Measurements from ENCODE around the gene MAS1. TPM values are rescaled to one million over a fixed set of nuclear protein-coding genes. Genes with fewer than 3 reads are reported as not detected.
"Not testable (repeated sequence)": the region's sequence is repeated elsewhere in the genome, so short reads cannot be mapped to it uniquely, and the experiment has no call there.

The MAS1 gene
- total RNA-seq (not detected), polyA plus RNA-seq (not detected)

DNA sequence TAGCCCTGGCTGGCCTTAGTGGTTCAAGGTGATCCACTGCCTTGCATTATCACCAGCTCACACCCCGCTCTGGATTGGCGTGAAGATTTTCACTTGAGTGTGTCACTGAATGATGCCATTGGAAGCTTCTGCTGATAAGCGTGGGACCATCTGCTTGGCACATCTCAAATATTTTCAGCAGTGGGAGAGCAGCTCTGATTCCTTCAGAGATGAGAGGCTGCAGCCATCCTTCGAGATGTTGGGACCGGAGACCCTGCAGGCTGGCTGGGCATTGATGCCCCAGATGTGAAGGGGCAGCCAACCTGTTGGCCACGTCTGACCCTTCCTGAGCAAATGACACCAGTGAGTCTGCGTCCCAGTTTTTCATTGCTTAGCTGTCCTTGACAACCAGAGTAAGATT is at the start of gene MAS1:
MAS1 (plus strand) TSS at position 197 of the 400 bp plus-strand sequence. CDS start 15,968 bp downstream, outside the sequence.
- Mint-ChIP-seq H3K36me3 (no peaks in the 10 kb centered on the region), H3K27ac (no peak within 1 kb of the TSS), H3K9me3 (no peaks in the 10 kb centered on the region), H3K27me3 (peaks cover 38 to 72% of the 10 kb centered on the region in 2 donors), H3K4me3 (no peak within 1 kb of the TSS), H3K4me1 (no peaks in the 10 kb centered on the region)
- no peak for DNase-seq
- Histone ChIP-seq H3K36me3 (ENCODE audit: insufficient read depth, low read length) (no peaks in the 10 kb centered on the region), H3K27me3 (ENCODE audit: insufficient read depth, low read length, poor library complexity, severe bottlenecking) (peaks cover 7% of the 10 kb centered on the region), H3K4me1 (ENCODE audit: insufficient read depth, low read length) (no peaks in the 10 kb centered on the region), H3K4me3 (ENCODE audit: low read length) (no peak within 1 kb of the TSS), H3K9me3 (ENCODE audit: low read length) (no peaks in the 10 kb centered on the region), H3K27ac (ENCODE audit: low read depth, low read length) (no peak within 1 kb of the TSS)
- ChIA-PET CTCF (no interaction called here), POLR2A (no interaction called here)

DNA sequence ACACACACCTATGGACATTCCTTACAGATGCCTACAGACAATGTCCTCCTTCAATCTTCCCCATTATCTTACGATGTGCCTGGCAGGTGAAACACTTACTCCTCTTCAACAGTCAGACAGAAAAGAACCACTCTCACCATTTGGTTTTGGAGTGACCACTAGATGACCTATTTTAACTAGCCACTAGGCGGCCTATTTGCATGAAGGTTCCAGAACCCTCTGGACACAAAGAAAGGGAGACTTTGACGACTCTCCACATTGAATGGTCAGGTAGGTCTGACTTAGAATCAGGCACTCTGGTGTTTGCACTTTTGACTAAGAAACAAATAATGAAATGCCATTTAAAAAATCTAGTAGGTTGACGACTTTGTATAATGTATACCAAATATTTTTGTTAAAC is 48.8 kb upstream of the MAS1 start:
- no peak overlapping the region for H3K4me3 ChIP-seq (ENCODE audit: low read length)
- CTCF ChIA-PET = no interaction called here
- H3K36me3 ChIP-seq (ENCODE audit: insufficient read depth, low read length) = no peaks in the 10 kb centered on the region
- POLR2A ChIA-PET = no interaction called here
- no peaks in the 10 kb centered on the region for H3K9me3 Mint-ChIP-seq
- no peaks in the 10 kb centered on the region for H3K9me3 ChIP-seq (ENCODE audit: low read length)
- H3K36me3 Mint-ChIP-seq = no peaks in the 10 kb centered on the region
- DNase-seq = no peak
- no peak overlapping the region for H3K27ac Mint-ChIP-seq
- no peak overlapping the region for H3K4me3 Mint-ChIP-seq
- no peaks in the 10 kb centered on the region for H3K4me1 ChIP-seq (ENCODE audit: insufficient read depth, low read length)
- no peaks in the 10 kb centered on the region for H3K4me1 Mint-ChIP-seq
- H3K27me3 ChIP-seq (ENCODE audit: insufficient read depth, low read length, poor library complexity, severe bottlenecking) = no peaks in the 10 kb centered on the region
- no peak overlapping the region for H3K27ac ChIP-seq (ENCODE audit: low read depth, low read length)
- peaks cover 6 to 28% of the 10 kb centered on the region in 2 donors for H3K27me3 Mint-ChIP-seq

DNA sequence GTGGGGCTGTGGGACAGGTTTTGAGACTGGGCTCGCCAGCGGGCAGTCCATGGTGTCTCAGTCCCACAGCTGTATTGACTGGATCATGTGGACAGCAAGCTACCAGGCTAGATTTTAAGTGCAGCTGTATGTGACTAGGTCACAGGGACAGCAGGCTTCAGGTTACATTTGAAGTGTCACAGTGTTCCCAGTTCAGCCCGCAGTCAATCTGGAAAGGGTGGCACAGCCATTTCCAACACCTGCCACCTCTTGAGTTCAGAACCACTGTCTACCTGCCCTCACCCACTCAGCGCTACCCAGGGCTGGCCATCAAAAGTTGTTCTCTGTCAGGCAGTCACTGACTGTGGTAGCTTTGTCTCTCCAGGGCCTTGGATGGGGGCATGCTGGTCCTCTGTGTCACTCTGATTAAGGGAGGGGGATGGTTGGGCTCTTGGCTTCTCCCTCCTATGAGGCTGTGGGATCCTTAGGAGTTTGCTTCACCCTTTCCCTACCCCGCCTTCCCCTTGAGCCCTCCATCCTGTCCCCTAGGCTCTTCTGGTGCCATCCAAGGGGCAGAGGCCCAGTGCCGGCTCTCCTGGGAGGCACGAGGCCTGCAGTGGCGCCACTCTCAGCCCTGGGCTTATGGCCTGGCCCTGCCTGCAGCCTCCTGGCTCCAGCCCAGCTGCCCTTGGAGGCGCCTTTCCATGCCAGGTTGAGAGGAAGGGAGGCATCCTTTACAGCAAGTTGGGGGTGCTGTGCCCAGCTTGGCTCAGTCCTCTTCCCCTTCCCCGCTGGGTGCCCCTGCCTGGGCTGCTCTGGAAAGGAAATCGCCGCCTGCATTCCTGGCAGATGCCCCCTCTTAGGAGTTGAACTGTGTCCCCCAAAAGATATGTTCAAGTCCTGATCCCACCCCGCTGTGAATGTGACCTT is 45.8 kb upstream of the MAS1 start:
- H3K27ac Mint-ChIP-seq = no peak overlapping the region
- no peaks in the 10 kb centered on the region for H3K9me3 ChIP-seq (ENCODE audit: low read length)
- peaks cover 0 to 8% (median 4%) of the 10 kb centered on the region in 5 donors for H3K9me3 Mint-ChIP-seq
- H3K4me1 Mint-ChIP-seq = no peaks in the 10 kb centered on the region
- peaks cover 0 to 1% (median 0%) of the 10 kb centered on the region in 3 donors for H3K36me3 Mint-ChIP-seq
- H3K27me3 Mint-ChIP-seq = peaks cover 1 to 14% of the 10 kb centered on the region in 2 donors
- CTCF ChIA-PET = interaction anchor here (1.6 kb wide), 1 partner anchor 55 kb away, joined by 3 read pairs; the partner anchor contains the start of gene TCP1
- H3K4me3 Mint-ChIP-seq = no peak overlapping the region
- POLR2A ChIA-PET = no interaction called here
- no peak overlapping the region for H3K27ac ChIP-seq (ENCODE audit: low read depth, low read length)
- H3K27me3 ChIP-seq (ENCODE audit: insufficient read depth, low read length, poor library complexity, severe bottlenecking) = no peaks in the 10 kb centered on the region
- H3K4me3 ChIP-seq (ENCODE audit: low read length) = no peak overlapping the region
- DNase-seq = no peak
- H3K4me1 ChIP-seq (ENCODE audit: insufficient read depth, low read length) = no peaks in the 10 kb centered on the region
- no peaks in the 10 kb centered on the region for H3K36me3 ChIP-seq (ENCODE audit: insufficient read depth, low read length)

DNA sequence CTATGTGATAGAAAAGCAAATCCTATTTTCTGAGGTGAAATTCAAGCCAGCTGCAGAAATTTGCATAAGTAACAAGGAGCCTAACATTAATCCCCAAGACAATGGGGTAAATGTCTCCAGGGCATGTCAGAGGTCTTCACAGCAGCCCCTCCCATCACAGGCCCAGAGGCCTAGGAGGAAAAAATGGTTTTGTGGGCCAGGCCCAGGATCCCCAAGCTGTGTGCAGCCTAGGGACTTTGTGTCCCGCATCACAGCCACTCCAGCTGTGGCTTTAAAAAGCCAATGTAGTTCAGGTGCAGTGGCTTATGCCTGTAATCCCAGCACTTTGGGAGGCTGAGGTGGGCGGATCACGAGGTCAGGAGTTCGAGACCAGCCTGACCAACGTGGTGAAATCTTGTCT is 42.2 kb upstream of the MAS1 start:
- H3K27ac ChIP-seq (ENCODE audit: low read depth, low read length); H3K4me1 ChIP-seq (ENCODE audit: insufficient read depth, low read length); H3K27me3 ChIP-seq (ENCODE audit: insufficient read depth, low read length, poor library complexity, severe bottlenecking); H3K27ac Mint-ChIP-seq; H3K36me3 Mint-ChIP-seq; H3K4me3 Mint-ChIP-seq; CTCF ChIA-PET; H3K9me3 Mint-ChIP-seq; H3K9me3 ChIP-seq (ENCODE audit: low read length); H3K36me3 ChIP-seq (ENCODE audit: insufficient read depth, low read length); DNase-seq; H3K4me3 ChIP-seq (ENCODE audit: low read length); POLR2A ChIA-PET; H3K27me3 Mint-ChIP-seq; H3K4me1 Mint-ChIP-seq: not testable (repeated sequence)

DNA sequence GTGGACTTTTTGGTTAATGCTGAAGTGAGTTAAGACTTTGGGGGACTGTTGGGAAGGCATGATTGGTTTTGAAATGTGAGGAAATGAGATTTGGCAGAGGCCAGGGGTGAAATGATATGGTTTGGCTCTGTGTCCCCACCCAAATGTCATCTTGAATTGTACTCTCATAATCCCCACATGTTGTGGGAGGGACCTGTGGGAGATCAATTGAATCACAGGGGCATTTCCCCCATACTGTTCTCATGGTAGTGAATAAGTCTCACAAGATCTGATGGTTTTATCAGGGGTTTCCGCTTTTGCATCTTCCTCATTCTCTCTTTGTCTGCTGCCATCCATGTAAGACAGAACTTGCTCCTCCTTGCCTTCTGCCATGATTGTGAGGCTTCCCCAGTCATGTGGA is 40.9 kb upstream of the MAS1 start:
- H3K27me3 ChIP-seq (ENCODE audit: insufficient read depth, low read length, poor library complexity, severe bottlenecking); H3K9me3 ChIP-seq (ENCODE audit: low read length); H3K27me3 Mint-ChIP-seq; H3K4me3 Mint-ChIP-seq; H3K36me3 Mint-ChIP-seq; H3K4me1 ChIP-seq (ENCODE audit: insufficient read depth, low read length); H3K4me3 ChIP-seq (ENCODE audit: low read length); DNase-seq; H3K27ac ChIP-seq (ENCODE audit: low read depth, low read length); POLR2A ChIA-PET; H3K9me3 Mint-ChIP-seq; H3K4me1 Mint-ChIP-seq; CTCF ChIA-PET; H3K36me3 ChIP-seq (ENCODE audit: insufficient read depth, low read length); H3K27ac Mint-ChIP-seq: not testable (repeated sequence)

DNA sequence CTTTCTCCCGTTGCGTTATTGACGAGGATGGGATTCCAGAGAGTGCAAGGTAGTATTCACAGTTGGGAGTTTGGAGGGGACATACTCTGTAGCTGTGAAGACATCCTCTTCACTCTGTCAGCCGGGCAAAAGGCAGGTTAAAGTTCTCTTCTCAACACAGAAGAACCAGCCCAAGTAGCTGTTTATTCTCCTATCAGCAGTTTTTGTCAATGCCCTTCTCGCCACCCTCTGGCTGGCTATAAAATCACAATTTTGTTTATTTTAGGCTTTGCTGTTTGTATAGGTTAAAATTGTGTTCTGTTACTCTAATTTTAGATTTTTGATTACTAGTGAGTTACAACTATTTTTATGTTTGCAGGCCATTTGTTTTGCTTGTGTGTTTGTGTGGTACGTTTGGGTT is 37.9 kb upstream of the MAS1 start:
- Mint-ChIP-seq H3K4me1 (no peaks in the 10 kb centered on the region), H3K27ac (no peak overlapping the region), H3K36me3 (peaks cover 0 to 12% (median under 1%) of the 10 kb centered on the region in 3 donors), H3K27me3 (peaks cover 5 to 14% of the 10 kb centered on the region in 2 donors), H3K9me3 (peaks cover 13 to 18% (median 16%) of the 10 kb centered on the region in 5 donors), H3K4me3 (no peak overlapping the region)
- peak in 2 of 5 donors; percentile 5 to 29 for DNase-seq
- ChIA-PET CTCF (interaction anchor here (1.3 to 1.7 kb wide), 3 partner anchors 13 to 132 kb away, joined by 3 to 6 read pairs (median 5); no protein-coding TSS in a partner anchor), POLR2A (no interaction called here)
- Histone ChIP-seq H3K27me3 (ENCODE audit: insufficient read depth, low read length, poor library complexity, severe bottlenecking) (no peaks in the 10 kb centered on the region), H3K9me3 (ENCODE audit: low read length) (no peaks in the 10 kb centered on the region), H3K36me3 (ENCODE audit: insufficient read depth, low read length) (no peaks in the 10 kb centered on the region), H3K27ac (ENCODE audit: low read depth, low read length) (no peak overlapping the region), H3K4me3 (ENCODE audit: low read length) (no peak overlapping the region), H3K4me1 (ENCODE audit: insufficient read depth, low read length) (no peaks in the 10 kb centered on the region)

DNA sequence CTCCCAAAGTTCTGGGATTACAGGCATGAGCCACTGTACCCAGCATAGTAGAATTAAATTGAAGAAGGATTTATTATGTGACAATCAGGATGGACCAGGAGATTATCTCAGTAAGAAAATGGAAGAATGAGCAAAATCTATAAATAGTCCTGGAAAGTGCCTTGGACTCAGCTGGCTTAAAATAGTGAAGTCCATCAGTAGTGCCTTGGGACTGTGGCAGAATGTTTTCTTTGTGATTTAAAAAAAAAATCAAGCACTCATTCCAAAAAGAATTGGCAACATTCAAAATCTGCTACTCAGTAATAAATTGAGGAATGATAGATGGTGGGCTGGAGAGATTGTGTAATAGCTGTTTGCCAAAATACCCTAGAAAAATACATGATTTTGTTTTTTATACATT is 37.0 kb upstream of the MAS1 start:
- no peaks in the 10 kb centered on the region for H3K9me3 ChIP-seq (ENCODE audit: low read length)
- Mint-ChIP-seq H3K4me3 (no peak overlapping the region), H3K4me1 (no peaks in the 10 kb centered on the region), H3K27me3 (peaks cover 9 to 20% of the 10 kb centered on the region in 2 donors), H3K36me3 (peaks cover 0 to 14% (median 2%) of the 10 kb centered on the region in 3 donors), H3K9me3 (peaks cover 14 to 16% (median 15%) of the 10 kb centered on the region in 5 donors), H3K27ac (no peak overlapping the region)
- H3K4me1 ChIP-seq (ENCODE audit: insufficient read depth, low read length) = no peaks in the 10 kb centered on the region
- no peak overlapping the region for H3K4me3 ChIP-seq (ENCODE audit: low read length)
- no peaks in the 10 kb centered on the region for H3K36me3 ChIP-seq (ENCODE audit: insufficient read depth, low read length)
- ChIA-PET CTCF (interaction anchor here (1.7 kb wide), 1 partner anchor 12 kb away, joined by 3 read pairs; no protein-coding TSS in a partner anchor), POLR2A (interaction anchor here (0.6 kb wide), 1 partner anchor 778 kb away, joined by 8 read pairs; no protein-coding TSS in a partner anchor)
- DNase-seq = no peak
- no peak overlapping the region for H3K27ac ChIP-seq (ENCODE audit: low read depth, low read length)
- H3K27me3 ChIP-seq (ENCODE audit: insufficient read depth, low read length, poor library complexity, severe bottlenecking) = no peaks in the 10 kb centered on the region

DNA sequence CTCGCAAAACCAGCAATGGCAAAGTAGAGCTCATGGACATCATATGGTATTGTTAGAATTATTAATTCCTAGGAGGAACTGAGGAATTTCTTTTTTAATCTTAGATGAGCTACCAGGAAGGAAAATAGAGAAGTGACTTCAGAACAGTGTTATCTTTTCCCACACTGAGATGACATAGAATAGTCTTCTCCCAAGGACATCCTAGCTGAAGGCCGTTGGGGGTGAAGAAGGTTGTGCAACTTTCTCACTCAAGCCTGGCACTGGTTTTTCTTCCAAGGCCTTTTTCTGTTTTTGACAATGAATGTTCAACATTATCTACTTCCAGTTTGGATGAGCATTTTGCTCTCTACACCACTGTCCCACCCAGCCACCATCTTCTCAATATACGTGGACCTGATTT is 35.8 kb upstream of the MAS1 start:
- Mint-ChIP-seq H3K36me3 (peaks cover 0 to 14% (median 2%) of the 10 kb centered on the region in 3 donors), H3K27ac (no peak overlapping the region), H3K9me3 (peaks cover 12 to 16% (median 15%) of the 10 kb centered on the region in 5 donors), H3K27me3 (peaks cover 9 to 25% of the 10 kb centered on the region in 2 donors), H3K4me1 (no peaks in the 10 kb centered on the region), H3K4me3 (no peak overlapping the region)
- Histone ChIP-seq H3K4me1 (ENCODE audit: insufficient read depth, low read length) (no peaks in the 10 kb centered on the region), H3K4me3 (ENCODE audit: low read length) (no peak overlapping the region), H3K27me3 (ENCODE audit: insufficient read depth, low read length, poor library complexity, severe bottlenecking) (no peaks in the 10 kb centered on the region), H3K36me3 (ENCODE audit: insufficient read depth, low read length) (no peaks in the 10 kb centered on the region), H3K9me3 (ENCODE audit: low read length) (no peaks in the 10 kb centered on the region), H3K27ac (ENCODE audit: low read depth, low read length) (no peak overlapping the region)
- ChIA-PET POLR2A (no interaction called here), CTCF (no interaction called here)
- DNase-seq = no peak
